HCT116 (cell line): ENCODE results near the gene UTS2. TPM values are rescaled to one million over a fixed set of nuclear protein-coding genes. Genes with fewer than 3 reads are reported as not detected.

Experiments used
- ATAC-seq: fragments of 200-7000 bp; cut with Tn5 transposase; 2 replicates; pipeline ENCODE4 v1.9.1; 2020; ENCODE audit warnings: mild to moderate bottlenecking, moderate library complexity
- BruUV-seq: library from RNA; stranded (reverse); fragments of 400-500 nt; replicated peaks from 2 replicates; lab custom pipeline; 2021; lab: Mats Ljungman, UMichigan
- CTCF ChIA-PET: fragments of 300-600 bp; sonication (Branson Sonifier 250); formaldehyde crosslinking; loops from one replicate; lab custom pipeline; 2021; ENCODE audit warnings: antibody characterized with exemption; lab: Charles Lee
- POLR2A ChIA-PET: fragments of 300-600, 350-600 bp; sonication (Branson Sonifier 250); formaldehyde crosslinking; loops from one replicate; lab custom pipeline; 2021; ENCODE audit warnings: antibody characterized with exemption; lab: Charles Lee
- RAD21 ChIA-PET, 2 experiments: fragments of 300-600 bp; sonication (Branson Sonifier 250); formaldehyde crosslinking; loops; one replicate each; lab custom pipeline; 2023; ENCODE audit warnings: low total read pairs in 2 of 2; ENCODE audit not compliant: uncharacterized antibody in 2 of 2, unreplicated experiment in 2 of 2, low non-redundant PET in 1 of 2; lab: Charles Lee
- DNase-seq: peaks from one replicate; pipeline ENCODE4 v3.0.0-alpha.2; 2010; ENCODE audit warnings: low read depth, low spot score
- H2AFZ ChIP-seq: fragments of 200-600 bp; shearing (Covaris generic), sonication (generic); 2 replicates; pipeline ENCODE4 v1.6.1; 2017; ENCODE audit warnings: low read depth, mixed run types, mixed read lengths, antibody characterized with exemption, low read length; ENCODE audit not compliant: poor library complexity, severe bottlenecking
- H3K27ac ChIP-seq: 2 replicates; pipeline ENCODE4 v1.5.1; 2012; ENCODE audit warnings: low read depth, low read length
- H3K27me3 ChIP-seq: fragments of 200-600 bp; sonication (generic); 2 replicates; pipeline ENCODE4 v1.6.1; 2016; ENCODE audit warnings: mixed run types, low read length, mixed read lengths; ENCODE audit not compliant: insufficient read depth
- H3K36me3 ChIP-seq, 2 experiments: fragments of 200-500 bp in 1 of 2; fragments of 200-600 bp in 1 of 2; sonication (Bioruptor generic) in 1 of 2; sonication (generic) in 1 of 2; 2 replicates each; pipeline versions ENCODE4 v1.5.1 to v1.6.1; 2014 to 2016; ENCODE audit warnings: low read length in 2 of 2, inconsistent platforms in 1 of 2, mixed read lengths in 1 of 2, mixed run types in 1 of 2; ENCODE audit not compliant: insufficient read depth in 2 of 2, control insufficient read depth in 1 of 2
- H3K4me1 ChIP-seq, 2 experiments: fragments of 200-600 bp in 1 of 2; sonication (generic) in 1 of 2; 2 replicates each; pipeline versions ENCODE4 v1.5.1 to v1.6.1; 2012 to 2017; ENCODE audit warnings: low read length in 2 of 2, inconsistent platforms in 1 of 2, mild to moderate bottlenecking in 1 of 2, mixed read lengths in 1 of 2, mixed run types in 1 of 2, moderate library complexity in 1 of 2; ENCODE audit not compliant: insufficient read depth in 2 of 2, control insufficient read depth in 1 of 2
- H3K4me2 ChIP-seq: fragments of 200-600 bp; sonication (generic); 2 replicates; pipeline ENCODE4 v1.6.1; 2017; ENCODE audit warnings: mixed run types, low read length, mixed read lengths
- H3K4me3 ChIP-seq, 2 experiments: fragments of 200-600 bp in 1 of 2; sonication (generic) in 1 of 2; replicated peaks in 1 of 2; 2 replicates each; pipeline ENCODE4 v1.5.1; 2011 to 2016; ENCODE audit warnings: low read length in 2 of 2, control low read depth in 1 of 2, low read depth in 1 of 2, mild to moderate bottlenecking in 1 of 2, mixed read lengths in 1 of 2, mixed run types in 1 of 2
- H3K79me2 ChIP-seq: fragments of 200-600 bp; sonication (generic); 2 replicates; pipeline ENCODE4 v1.6.1; 2017; ENCODE audit warnings: mild to moderate bottlenecking, mixed run types, low read length, moderate library complexity, mixed read lengths; ENCODE audit not compliant: insufficient read depth
- H3K9ac ChIP-seq: fragments of 200-600 bp; sonication (generic); 2 replicates; pipeline ENCODE4 v1.6.1; 2016; ENCODE audit warnings: low read length, mixed read lengths
- H3K9me2 ChIP-seq: fragments of 200-600 bp; sonication (generic), shearing (Covaris generic); 2 replicates; pipeline ENCODE4 v1.6.1; 2017; ENCODE audit warnings: mixed run types, mild to moderate bottlenecking, moderate library complexity; ENCODE audit not compliant: insufficient read depth
- H3K9me3 ChIP-seq, 2 experiments: fragments of 200-500 bp in 1 of 2; fragments of 200-600 bp in 1 of 2; sonication (Bioruptor generic) in 1 of 2; sonication (generic) in 1 of 2; 2 replicates each; pipeline ENCODE4 v1.6.1; 2014 to 2017; ENCODE audit warnings: low read length in 2 of 2, mixed read lengths in 2 of 2, inconsistent platforms in 1 of 2, low read depth in 1 of 2, mild to moderate bottlenecking in 1 of 2, mixed run types in 1 of 2, moderate library complexity in 1 of 2; ENCODE audit not compliant: control insufficient read depth in 1 of 2, insufficient read depth in 1 of 2
- H4K20me1 ChIP-seq: fragments of 200-600 bp; sonication (generic), shearing (Covaris generic); 2 replicates; pipeline ENCODE4 v1.6.1; 2017; ENCODE audit warnings: mixed run types, mild to moderate bottlenecking, moderate library complexity; ENCODE audit not compliant: insufficient read depth
- ATF3 ChIP-seq: IDR thresholded peaks from 2 replicates; pipeline ENCODE4 v1.6.1; 2012
- EZH2 ChIP-seq: fragments of 200-600 bp; sonication (generic); IDR thresholded peaks from 2 replicates; pipeline ENCODE4 v1.6.1; 2017; ENCODE audit warnings: antibody characterized with exemption, mixed run types
- POLR2AphosphoS5 ChIP-seq: IDR thresholded peaks from 2 replicates; pipeline ENCODE4 v1.6.1; 2011; ENCODE audit warnings: mild to moderate bottlenecking, low read depth, low read length, moderate library complexity
- RAD21 ChIP-seq: IDR thresholded peaks from 2 replicates; pipeline ENCODE4 v1.6.1; 2012; ENCODE audit warnings: low read depth, mild to moderate bottlenecking
- SIN3A ChIP-seq: IDR thresholded peaks from 2 replicates; pipeline ENCODE4 v1.6.1; 2012; ENCODE audit warnings: low read depth
- TCF7L2 ChIP-seq: IDR thresholded peaks from 2 replicates; pipeline ENCODE4 v1.7.0; 2011; ENCODE audit warnings: borderline replicate concordance, inconsistent platforms; ENCODE audit not compliant: insufficient read depth, insufficient read length; ENCODE audit errors: extremely low read depth
- intact Hi-C: fragments of 100-400 bp; cut with micrococcal nuclease; formaldehyde crosslinking; loops from 2 replicates; pipeline ENCODE4 v1.10.0; 2022
- total RNA-seq: library from RNA; stranded (reverse); gene quantifications from one replicate; pipeline ENCODE4 v1.2.1, GENCODE V29; 2021; ENCODE audit not compliant: unreplicated experiment
- TF ChIP-seq, protein P1 (sequence below): IDR thresholded peaks from 2 replicates; pipeline ENCODE4 v1.6.1; 2012
- TF ChIP-seq, protein P2 (sequence below): IDR thresholded peaks from 2 replicates; pipeline ENCODE4 v1.6.1; 2012; ENCODE audit warnings: low read depth
- TF ChIP-seq, protein P3 (sequence below), 3 experiments: fragments of 200-600 bp in 1 of 3; sonication (generic) in 1 of 3; IDR thresholded peaks in 2 of 3; conservative IDR thresholded peaks in 1 of 3; 2 replicates each; pipeline ENCODE4 v1.5.1; 2012 to 2017; ENCODE audit warnings: low read depth in 2 of 3, low read length in 2 of 3, antibody characterized with exemption in 1 of 3, borderline replicate concordance in 1 of 3, control low read depth in 1 of 3, mild to moderate bottlenecking in 1 of 3, mixed read lengths in 1 of 3, mixed run types in 1 of 3, moderate library complexity in 1 of 3; ENCODE audit not compliant: insufficient read depth in 1 of 3
- TF ChIP-seq, protein P4 (sequence below): IDR thresholded peaks from 2 replicates; pipeline ENCODE4 v1.6.1; 2011; ENCODE audit warnings: mild to moderate bottlenecking, low read length, moderate library complexity; ENCODE audit not compliant: insufficient replicate concordance; ENCODE audit errors: extremely low read depth

The UTS2 gene
- total RNA-seq, 1 experiment from 2014 or later: 3.0 TPM

- TF ChIP-seq, protein P1, sequence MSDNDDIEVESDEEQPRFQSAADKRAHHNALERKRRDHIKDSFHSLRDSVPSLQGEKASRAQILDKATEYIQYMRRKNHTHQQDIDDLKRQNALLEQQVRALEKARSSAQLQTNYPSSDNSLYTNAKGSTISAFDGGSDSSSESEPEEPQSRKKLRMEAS: no peak
- TF ChIP-seq RAD21: no peak
- no peak for TF ChIP-seq TCF7L2
- TF ChIP-seq SIN3A: no peak
- TF ChIP-seq ATF3: no peak
- TF ChIP-seq EZH2: no peak
- TF ChIP-seq, protein P2, sequence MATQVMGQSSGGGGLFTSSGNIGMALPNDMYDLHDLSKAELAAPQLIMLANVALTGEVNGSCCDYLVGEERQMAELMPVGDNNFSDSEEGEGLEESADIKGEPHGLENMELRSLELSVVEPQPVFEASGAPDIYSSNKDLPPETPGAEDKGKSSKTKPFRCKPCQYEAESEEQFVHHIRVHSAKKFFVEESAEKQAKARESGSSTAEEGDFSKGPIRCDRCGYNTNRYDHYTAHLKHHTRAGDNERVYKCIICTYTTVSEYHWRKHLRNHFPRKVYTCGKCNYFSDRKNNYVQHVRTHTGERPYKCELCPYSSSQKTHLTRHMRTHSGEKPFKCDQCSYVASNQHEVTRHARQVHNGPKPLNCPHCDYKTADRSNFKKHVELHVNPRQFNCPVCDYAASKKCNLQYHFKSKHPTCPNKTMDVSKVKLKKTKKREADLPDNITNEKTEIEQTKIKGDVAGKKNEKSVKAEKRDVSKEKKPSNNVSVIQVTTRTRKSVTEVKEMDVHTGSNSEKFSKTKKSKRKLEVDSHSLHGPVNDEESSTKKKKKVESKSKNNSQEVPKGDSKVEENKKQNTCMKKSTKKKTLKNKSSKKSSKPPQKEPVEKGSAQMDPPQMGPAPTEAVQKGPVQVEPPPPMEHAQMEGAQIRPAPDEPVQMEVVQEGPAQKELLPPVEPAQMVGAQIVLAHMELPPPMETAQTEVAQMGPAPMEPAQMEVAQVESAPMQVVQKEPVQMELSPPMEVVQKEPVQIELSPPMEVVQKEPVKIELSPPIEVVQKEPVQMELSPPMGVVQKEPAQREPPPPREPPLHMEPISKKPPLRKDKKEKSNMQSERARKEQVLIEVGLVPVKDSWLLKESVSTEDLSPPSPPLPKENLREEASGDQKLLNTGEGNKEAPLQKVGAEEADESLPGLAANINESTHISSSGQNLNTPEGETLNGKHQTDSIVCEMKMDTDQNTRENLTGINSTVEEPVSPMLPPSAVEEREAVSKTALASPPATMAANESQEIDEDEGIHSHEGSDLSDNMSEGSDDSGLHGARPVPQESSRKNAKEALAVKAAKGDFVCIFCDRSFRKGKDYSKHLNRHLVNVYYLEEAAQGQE: no peak
- no peak for TF ChIP-seq POLR2AphosphoS5
- TF ChIP-seq, protein P3, sequence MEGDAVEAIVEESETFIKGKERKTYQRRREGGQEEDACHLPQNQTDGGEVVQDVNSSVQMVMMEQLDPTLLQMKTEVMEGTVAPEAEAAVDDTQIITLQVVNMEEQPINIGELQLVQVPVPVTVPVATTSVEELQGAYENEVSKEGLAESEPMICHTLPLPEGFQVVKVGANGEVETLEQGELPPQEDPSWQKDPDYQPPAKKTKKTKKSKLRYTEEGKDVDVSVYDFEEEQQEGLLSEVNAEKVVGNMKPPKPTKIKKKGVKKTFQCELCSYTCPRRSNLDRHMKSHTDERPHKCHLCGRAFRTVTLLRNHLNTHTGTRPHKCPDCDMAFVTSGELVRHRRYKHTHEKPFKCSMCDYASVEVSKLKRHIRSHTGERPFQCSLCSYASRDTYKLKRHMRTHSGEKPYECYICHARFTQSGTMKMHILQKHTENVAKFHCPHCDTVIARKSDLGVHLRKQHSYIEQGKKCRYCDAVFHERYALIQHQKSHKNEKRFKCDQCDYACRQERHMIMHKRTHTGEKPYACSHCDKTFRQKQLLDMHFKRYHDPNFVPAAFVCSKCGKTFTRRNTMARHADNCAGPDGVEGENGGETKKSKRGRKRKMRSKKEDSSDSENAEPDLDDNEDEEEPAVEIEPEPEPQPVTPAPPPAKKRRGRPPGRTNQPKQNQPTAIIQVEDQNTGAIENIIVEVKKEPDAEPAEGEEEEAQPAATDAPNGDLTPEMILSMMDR (IDR thresholded peaks at IDR 0.05 in 2 of 3, conservative IDR thresholded peaks at IDR 0.05 in 1 of 3; ENCODE audit: borderline replicate concordance in 1 of 3, insufficient read depth in 1 of 3, low read depth in 2 of 3, low read length in 2 of 3): no peak
- TF ChIP-seq, protein P4, sequence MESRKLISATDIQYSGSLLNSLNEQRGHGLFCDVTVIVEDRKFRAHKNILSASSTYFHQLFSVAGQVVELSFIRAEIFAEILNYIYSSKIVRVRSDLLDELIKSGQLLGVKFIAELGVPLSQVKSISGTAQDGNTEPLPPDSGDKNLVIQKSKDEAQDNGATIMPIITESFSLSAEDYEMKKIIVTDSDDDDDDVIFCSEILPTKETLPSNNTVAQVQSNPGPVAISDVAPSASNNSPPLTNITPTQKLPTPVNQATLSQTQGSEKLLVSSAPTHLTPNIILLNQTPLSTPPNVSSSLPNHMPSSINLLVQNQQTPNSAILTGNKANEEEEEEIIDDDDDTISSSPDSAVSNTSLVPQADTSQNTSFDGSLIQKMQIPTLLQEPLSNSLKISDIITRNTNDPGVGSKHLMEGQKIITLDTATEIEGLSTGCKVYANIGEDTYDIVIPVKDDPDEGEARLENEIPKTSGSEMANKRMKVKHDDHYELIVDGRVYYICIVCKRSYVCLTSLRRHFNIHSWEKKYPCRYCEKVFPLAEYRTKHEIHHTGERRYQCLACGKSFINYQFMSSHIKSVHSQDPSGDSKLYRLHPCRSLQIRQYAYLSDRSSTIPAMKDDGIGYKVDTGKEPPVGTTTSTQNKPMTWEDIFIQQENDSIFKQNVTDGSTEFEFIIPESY: no peak
- TF ChIP-seq, all 23 proteins: peak for 0
- Histone ChIP-seq H3K36me3 (0 out of 4 replicates have a peak, but pooled peaks cover 2 to 17% of the 10 kb centered on the region in 2 experiments), H3K4me3 (no peak overlapping the region), H3K27me3 (no peaks in the 10 kb centered on the region), H3K79me2 (no peaks in the 10 kb centered on the region), H2AFZ (no peak overlapping the region), H3K9me3 (peaks cover 10 to 12% of the 10 kb centered on the region in 2 experiments; a peak in 3 of 4 replicates), H3K9ac (no peak overlapping the region), H3K4me2 (no peak overlapping the region), H3K4me1 (peaks cover 3 to 11% of the 10 kb centered on the region in 2 experiments; a peak in 3 of 4 replicates), H3K27ac (no peak overlapping the region), H4K20me1 (no peaks in the 10 kb centered on the region), H3K9me2 (no peaks in the 10 kb centered on the region)
- ATAC-seq (no peak), DNase-seq (no peak)
- POLR2A ChIA-PET: no interaction called here
- intact Hi-C loops: no loop called here
- RAD21 ChIA-PET: no interaction called here
- CTCF ChIA-PET: no interaction called here
- BruUV-seq: no TSS peak
These were observed 39.0 kb downstream of the UTS2 start for GRCh38 chr1:7813677-7814373.
